ENCODE data around the gene FAM83C. TPM values are rescaled to one million over a fixed set of nuclear protein-coding genes. Genes with fewer than 3 reads are reported as not detected.

The FAM83C gene
- total and polyA plus RNA-seq, 9 of the 15 experiments (the other 6 are each of a cell fraction or from before 2014, with no cell fraction given): not detected

DNA sequence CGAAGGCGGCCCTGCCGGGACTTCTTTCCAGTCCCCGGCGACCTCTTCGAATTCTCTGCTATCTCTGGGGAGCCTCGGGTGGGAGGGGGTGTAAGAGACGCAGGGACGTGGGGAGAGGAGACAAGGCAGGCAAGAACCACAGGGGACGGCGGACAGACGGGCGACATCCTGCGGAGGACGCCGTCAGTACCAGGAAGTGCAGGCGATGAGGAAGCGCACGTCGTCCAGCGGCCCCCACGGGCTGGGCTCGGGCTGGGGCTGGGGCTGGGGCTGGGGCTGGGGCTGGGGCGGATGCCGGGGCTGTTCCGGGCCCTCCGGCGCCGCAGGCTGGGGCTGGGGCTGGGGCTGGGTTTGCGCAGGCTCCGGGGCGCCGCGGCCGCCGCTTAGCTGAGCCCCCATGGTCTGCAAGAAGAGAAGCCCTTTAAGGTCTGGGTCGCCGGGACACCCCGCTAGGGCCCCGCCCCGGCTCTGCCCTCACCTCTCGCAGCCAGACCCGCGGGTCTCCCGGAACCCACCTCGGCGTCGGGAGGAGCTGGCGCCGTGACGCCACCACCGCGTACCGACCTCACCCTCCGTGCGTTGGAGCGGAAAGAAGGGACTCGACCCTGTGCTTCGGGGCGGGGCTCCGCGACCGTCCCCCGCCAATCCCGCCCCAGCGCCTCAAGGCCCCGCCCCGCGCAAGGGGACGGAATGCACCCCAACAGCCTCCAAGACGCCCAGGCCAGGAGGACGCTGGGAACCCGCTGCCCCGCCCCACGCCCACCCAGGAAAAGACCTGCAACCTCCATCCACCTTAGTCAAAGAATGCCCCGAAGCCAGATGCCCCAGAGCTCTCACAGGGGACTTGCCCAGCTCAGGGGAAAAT, 14.5 kb downstream of the FAM83C start, which contains the start of gene MMP24OS (continued):
- TF ChIP-seq, protein P1, sequence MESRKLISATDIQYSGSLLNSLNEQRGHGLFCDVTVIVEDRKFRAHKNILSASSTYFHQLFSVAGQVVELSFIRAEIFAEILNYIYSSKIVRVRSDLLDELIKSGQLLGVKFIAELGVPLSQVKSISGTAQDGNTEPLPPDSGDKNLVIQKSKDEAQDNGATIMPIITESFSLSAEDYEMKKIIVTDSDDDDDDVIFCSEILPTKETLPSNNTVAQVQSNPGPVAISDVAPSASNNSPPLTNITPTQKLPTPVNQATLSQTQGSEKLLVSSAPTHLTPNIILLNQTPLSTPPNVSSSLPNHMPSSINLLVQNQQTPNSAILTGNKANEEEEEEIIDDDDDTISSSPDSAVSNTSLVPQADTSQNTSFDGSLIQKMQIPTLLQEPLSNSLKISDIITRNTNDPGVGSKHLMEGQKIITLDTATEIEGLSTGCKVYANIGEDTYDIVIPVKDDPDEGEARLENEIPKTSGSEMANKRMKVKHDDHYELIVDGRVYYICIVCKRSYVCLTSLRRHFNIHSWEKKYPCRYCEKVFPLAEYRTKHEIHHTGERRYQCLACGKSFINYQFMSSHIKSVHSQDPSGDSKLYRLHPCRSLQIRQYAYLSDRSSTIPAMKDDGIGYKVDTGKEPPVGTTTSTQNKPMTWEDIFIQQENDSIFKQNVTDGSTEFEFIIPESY (CRISPR knock-in tag; IDR thresholded peaks at IDR 0.05): peak; percentile 86
- TF ChIP-seq ELF4 (CRISPR knock-in tag; IDR thresholded peaks at IDR 0.05): no peak
- TF ChIP-seq ZBTB12 (CRISPR knock-in tag; IDR thresholded peaks at IDR 0.05): no peak
- no peak for TF ChIP-seq ILK (tag; IDR thresholded peaks at IDR 0.05; ENCODE audit: borderline replicate concordance, low read depth)
- TF ChIP-seq ZKSCAN8 (CRISPR knock-in tag; IDR thresholded peaks at IDR 0.05): no peak
- no peak for TF ChIP-seq ZNF780A (CRISPR knock-in tag; IDR thresholded peaks at IDR 0.05)
- TF ChIP-seq, protein P2, sequence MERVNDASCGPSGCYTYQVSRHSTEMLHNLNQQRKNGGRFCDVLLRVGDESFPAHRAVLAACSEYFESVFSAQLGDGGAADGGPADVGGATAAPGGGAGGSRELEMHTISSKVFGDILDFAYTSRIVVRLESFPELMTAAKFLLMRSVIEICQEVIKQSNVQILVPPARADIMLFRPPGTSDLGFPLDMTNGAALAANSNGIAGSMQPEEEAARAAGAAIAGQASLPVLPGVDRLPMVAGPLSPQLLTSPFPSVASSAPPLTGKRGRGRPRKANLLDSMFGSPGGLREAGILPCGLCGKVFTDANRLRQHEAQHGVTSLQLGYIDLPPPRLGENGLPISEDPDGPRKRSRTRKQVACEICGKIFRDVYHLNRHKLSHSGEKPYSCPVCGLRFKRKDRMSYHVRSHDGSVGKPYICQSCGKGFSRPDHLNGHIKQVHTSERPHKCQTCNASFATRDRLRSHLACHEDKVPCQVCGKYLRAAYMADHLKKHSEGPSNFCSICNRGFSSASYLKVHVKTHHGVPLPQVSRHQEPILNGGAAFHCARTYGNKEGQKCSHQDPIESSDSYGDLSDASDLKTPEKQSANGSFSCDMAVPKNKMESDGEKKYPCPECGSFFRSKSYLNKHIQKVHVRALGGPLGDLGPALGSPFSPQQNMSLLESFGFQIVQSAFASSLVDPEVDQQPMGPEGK (CRISPR knock-in tag; IDR thresholded peaks at IDR 0.05; ENCODE audit: borderline replicate concordance): no peak
- no peak for TF ChIP-seq NUFIP1 (IDR thresholded peaks at IDR 0.05; ENCODE audit: partially characterized antibody)
- TF ChIP-seq ETV1 (tag; conservative IDR thresholded peaks at IDR 0.05; ENCODE audit: low read depth): no peak
- TF ChIP-seq, protein P3, sequence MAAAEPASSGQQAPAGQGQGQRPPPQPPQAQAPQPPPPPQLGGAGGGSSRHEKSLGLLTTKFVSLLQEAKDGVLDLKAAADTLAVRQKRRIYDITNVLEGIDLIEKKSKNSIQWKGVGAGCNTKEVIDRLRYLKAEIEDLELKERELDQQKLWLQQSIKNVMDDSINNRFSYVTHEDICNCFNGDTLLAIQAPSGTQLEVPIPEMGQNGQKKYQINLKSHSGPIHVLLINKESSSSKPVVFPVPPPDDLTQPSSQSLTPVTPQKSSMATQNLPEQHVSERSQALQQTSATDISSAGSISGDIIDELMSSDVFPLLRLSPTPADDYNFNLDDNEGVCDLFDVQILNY (CRISPR knock-in tag; IDR thresholded peaks at IDR 0.05): no peak
- TF ChIP-seq ZNF3 (CRISPR knock-in tag; IDR thresholded peaks at IDR 0.05): no peak
- no peak for TF ChIP-seq SNIP1 (IDR thresholded peaks at IDR 0.05; ENCODE audit: low read depth)
- TF ChIP-seq U2AF1 (optimal IDR thresholded peaks at IDR 0.05; ENCODE audit: low read depth, low read length): no peak
- TF ChIP-seq HDAC3 (IDR thresholded peaks at IDR 0.05; ENCODE audit: borderline replicate concordance, partially characterized antibody): no peak
- TF ChIP-seq, protein P4, sequence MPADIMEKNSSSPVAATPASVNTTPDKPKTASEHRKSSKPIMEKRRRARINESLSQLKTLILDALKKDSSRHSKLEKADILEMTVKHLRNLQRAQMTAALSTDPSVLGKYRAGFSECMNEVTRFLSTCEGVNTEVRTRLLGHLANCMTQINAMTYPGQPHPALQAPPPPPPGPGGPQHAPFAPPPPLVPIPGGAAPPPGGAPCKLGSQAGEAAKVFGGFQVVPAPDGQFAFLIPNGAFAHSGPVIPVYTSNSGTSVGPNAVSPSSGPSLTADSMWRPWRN (IDR thresholded peaks at IDR 0.05; ENCODE audit: low read depth): no peak
- TF ChIP-seq ETS2 (tag; IDR thresholded peaks at IDR 0.05; ENCODE audit: borderline replicate concordance, poor library complexity, severe bottlenecking): no peak
- no peak for TF ChIP-seq FOXP4 (CRISPR knock-in tag; IDR thresholded peaks at IDR 0.05; ENCODE audit: borderline replicate concordance)
